Measurements from ENCODE around the gene ERGIC2. TPM values are rescaled to one million over a fixed set of nuclear protein-coding genes. Genes with fewer than 3 reads are reported as not detected.

The ERGIC2 gene
- total RNA-seq, 1 donor from 2014 or later, result 24.1 TPM

DNA sequence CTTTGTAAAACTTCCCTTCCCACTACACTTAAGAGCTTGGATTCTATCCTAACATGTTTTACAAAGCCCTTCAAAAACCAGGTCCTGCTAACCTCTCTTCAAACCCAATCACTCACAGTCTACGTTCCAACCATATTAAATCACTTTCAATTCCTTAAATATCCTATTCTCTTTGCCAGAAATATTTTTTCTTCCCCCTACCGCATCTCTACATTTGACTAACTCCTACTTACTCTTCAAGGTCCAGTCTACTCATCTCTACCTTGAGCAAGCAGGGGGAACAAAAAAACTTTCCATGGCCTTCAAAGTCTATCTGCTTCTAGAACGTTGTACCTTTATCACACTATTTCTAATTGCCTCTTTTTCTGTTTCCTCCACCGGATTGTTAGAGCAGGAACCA, 6.1 kb downstream of the ERGIC2 start:
- DNase-seq (ENCODE audit: low read depth in 2 of 2), result no peak

GRCh38 chr12:29374012-29374411, 7.0 kb downstream of the ERGIC2 start:
- DNase-seq (ENCODE audit: low read depth in 2 of 2), result no peak

- no peak for DNase-seq (ENCODE audit: low read depth in 2 of 2)
Observed at GRCh38 chr12:29365091-29365490, 15.9 kb downstream of the ERGIC2 start.

DNA sequence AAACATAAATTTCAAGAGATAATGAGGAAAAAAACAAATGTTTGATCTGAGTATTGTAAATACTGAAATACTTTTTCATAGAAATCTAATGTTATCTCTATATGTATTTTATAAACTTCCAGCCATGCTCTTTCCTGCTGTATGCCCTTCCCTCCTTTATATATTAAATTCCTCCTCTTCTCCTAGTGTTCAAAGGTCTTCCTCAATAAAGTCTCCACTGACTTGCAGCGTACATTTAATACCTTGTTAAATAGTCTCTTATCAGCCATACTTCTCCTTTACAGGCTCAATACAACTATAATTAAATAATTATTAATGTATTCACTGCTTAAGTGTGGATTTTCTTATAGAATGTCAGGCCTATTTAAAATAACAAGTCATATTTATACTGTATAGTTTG, 26.0 kb downstream of the ERGIC2 start:
- DNase-seq (ENCODE audit: low read depth in 2 of 2), result no peak

DNA sequence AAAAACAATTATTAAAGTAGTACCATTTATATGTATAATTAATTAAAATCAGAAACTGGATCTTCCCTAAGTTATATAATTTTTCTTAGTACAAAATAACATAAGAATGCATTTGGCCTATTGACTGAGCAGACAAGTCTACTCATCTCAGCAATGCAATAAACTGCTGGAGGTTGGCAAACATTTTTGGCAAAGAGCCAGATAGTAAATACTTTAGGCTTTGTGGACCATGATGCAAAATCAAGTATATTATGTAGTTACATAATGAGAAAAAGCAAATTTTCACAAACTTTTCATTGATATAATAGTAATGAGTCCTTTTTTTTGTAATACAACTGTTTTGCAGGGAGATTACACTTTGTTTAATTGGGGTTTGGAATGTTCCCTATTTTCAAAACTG, 30.9 kb downstream of the ERGIC2 start:
- peak; percentile 5 to 25 for DNase-seq (ENCODE audit: low read depth in 2 of 2)

- no peak for DNase-seq (ENCODE audit: low read depth in 2 of 2)
Observed at GRCh38 chr12:29346769-29347421, 34.1 kb downstream of the ERGIC2 start.

DNA sequence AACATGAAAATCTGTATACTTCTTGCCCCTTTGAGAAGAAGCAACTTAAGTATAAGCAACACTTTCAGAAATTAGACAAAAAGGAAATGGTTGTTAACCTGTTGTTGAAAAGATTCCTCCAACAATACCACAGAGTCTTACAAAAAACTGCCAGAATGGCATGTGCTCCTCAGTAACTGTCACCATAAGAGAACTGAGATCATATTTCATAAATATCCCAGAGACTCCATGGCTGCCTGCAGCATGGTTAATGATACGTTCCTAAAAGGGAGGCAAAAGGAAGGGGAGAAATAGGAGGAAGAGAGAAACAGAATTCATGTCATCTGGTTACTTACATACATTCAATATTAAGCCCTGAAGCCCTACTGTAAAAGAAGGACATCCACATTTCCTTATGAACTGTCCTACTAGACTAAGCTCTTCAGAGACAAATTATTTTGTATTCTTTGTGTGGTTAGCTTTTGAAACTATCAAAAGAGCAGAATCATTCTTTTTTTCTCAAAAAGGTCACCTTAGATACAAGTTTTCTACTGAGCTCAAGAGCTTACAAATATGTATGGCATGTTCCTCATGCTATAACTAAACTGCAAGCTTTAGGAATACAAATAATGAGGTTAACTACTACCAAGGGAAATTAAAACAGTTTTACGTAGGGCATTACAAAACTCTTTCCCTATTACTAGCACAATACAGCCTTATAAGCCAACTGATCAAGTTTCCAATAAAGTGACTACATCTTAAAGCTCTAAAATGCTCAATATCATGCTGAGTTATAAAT, 37.8 kb downstream of the ERGIC2 start:
- no peak for DNase-seq (ENCODE audit: low read depth in 2 of 2)

DNA sequence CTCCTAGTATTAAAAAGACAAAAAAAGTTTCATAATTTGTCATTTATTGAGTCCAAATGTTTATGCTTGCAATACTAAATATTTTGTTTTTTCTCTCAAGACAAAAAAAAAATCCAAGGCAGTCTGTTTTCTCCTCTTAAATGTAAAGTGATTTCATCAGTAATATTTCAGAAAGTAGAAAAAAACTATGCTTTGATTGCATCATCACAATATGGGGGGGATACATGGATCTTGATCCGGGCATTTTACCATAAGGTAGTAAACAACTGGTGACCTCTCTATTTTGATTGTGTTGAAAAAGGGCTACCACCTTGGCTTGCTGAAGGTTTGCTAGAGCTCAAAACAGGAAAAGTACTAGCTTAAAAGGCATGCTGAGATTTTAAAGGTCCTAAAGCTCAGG, 43.6 kb downstream of the ERGIC2 start:
- no peak for DNase-seq (ENCODE audit: low read depth in 2 of 2)

GRCh38 chr12:29334937-29335336, 46.0 kb downstream of the ERGIC2 start:
- DNase-seq (ENCODE audit: low read depth in 2 of 2), result no peak

DNA sequence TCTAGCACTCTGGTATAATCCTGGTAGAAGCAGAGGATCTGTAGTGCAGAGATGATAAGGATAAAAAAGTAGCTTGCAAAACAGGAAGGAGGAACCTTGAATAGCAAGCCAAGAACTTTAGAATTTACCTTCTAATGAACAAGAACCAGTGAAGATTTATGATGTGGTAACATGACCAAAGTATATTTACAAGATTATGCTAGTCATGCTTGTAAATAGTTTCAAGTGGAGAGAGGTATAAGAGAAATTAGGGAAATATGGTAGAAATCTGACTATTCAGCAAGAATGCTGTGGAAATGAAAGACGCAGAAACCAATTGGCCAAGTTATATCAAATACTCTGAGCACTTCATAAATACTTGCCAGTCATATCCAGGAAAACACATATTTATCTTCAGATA, 47.8 kb downstream of the ERGIC2 start:
- no peak for DNase-seq (ENCODE audit: low read depth in 2 of 2)

DNA sequence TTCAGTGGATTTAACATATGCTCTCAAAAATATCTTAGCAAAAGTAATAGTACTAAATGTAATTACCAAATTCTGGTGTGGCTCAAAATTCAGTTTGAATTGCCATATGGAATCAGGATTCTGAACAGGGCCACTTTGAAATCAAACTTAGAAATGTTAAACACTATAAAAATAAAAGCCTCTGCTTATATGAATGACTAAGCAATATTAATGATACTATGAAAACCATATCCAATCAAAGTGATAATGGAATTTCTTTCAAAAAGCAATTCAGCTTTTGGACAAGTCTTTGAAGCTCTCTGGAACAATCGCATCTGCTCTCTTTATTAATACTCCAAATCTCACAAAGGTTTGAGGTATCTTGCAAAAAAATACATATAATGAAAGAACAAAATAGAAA, 51.6 kb downstream of the ERGIC2 start:
- DNase-seq (ENCODE audit: low read depth in 2 of 2), result no peak

DNA sequence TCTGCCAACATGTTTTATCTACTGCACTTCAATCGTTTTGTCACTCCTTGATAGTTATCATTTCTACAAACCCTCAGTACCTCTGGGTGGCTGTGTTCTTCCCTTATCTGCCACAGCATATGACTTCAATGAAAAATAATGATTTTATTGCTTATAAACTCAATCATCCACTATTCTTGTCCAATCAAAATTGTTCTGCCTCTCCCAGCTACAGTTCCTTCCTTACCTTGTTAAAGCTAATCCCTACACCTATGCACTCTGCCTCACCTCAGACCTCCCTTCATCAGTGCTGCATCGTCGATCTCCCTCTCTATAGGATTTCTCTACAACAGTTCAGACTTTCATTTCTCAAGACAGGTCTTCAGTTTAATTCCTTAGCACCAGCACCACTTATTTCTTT, 58.8 kb downstream of the ERGIC2 start:
- no peak for DNase-seq (ENCODE audit: low read depth in 2 of 2)

DNA sequence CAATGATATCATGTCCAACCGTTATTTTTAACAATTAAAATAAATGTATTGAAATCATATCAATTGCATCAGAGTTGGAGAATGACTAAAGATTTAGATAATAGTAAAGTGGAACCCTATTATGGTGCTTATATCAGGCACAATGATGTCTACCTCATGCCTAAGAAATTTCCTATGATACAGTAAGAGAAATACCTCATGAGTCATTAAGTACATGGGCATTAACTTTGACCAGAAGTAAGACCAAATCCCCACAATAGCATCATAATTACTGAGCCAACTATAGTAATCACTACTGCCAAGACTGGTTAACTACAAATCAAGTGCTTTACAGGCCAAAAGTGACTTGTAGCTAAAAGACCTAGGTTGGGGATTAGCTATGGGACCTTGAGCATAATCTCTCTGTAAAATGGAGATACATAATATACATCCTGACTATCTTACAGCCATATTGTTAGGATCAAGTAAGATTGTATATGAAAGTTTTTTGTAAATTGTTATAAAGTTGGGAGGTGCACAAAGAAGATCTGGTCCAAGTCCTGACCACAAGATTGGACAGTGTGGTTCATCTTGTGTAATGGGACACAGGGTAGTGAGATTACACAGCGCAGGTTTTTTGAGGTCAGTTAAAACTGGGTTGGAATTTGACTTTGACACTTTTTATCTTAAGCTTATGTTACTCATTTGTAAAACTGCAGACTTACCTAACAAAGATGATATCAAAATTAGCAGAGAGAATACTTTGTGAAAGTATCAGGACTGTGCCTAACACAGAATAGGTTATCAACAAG, 60.5 kb downstream of the ERGIC2 start:
- peak in 1 of 2 donors; percentile 33 for DNase-seq (ENCODE audit: low read depth in 2 of 2)

DNA sequence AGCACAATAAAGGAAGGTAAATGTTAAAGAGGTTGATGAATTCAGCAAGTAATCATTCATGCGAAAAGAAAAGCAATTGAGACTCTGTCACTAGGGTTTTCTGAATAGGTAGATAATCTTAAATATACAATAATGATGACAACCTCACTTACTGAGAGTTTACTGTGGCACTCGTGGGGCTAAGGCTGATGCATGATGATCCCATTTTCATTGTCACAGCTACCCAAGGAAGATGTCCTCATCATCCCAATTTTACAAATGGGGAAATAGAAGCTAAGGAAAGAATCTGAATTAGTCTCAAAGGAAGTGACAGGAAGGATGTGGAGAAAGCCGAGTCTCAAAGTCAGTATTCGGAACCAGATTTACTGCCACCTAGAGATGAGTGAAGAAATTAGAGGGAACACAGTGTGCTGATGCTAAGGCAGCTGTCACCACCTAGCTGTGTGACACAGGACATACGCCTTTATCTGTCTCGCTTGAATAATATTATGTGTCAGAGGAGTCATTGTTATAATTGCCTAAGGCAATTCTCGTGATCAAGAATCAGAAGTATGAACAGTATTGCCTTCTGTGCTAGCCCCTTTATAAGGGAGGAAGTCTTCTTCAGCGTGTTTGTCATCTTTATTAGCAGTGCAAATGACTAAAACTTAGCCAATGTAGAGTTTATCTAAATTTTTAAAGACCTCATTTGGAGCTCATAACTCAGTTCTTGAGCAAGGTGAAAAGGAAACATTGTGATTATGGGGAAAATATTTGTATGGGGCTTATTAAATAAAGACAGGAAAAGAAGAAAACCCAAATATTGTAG, 63.2 kb downstream of the ERGIC2 start:
- peak; percentile 67 to 81 for DNase-seq (ENCODE audit: low read depth in 2 of 2)

DNA sequence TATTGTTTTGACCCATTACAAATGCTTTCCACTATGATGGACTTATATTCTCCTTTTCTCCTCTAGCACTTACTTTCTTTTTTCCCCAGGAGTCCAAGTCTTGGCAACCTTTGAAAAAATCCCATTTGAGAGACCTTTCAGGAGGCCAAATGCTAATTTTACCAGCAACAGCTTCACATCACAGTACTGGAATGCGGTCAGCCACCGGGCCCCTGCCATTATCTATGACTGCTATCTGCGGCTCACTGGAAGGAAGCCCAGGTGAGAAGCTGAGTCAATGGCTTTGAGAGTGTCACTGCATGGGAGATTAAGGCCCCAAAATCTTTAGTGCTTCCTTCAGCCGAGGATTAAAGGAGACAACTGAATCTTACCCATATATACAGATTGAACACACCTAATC, 64.2 kb downstream of the ERGIC2 start:
- peak in 1 of 2 donors; percentile 13 for DNase-seq (ENCODE audit: low read depth in 2 of 2)

GRCh38 chr12:29314416-29314815, 66.6 kb downstream of the ERGIC2 start:
- no peak for DNase-seq (ENCODE audit: low read depth in 2 of 2)

- DNase-seq (ENCODE audit: low read depth in 2 of 2), result no peak
Observed at GRCh38 chr12:29310899-29311298, 70.1 kb downstream of the ERGIC2 start.

DNA sequence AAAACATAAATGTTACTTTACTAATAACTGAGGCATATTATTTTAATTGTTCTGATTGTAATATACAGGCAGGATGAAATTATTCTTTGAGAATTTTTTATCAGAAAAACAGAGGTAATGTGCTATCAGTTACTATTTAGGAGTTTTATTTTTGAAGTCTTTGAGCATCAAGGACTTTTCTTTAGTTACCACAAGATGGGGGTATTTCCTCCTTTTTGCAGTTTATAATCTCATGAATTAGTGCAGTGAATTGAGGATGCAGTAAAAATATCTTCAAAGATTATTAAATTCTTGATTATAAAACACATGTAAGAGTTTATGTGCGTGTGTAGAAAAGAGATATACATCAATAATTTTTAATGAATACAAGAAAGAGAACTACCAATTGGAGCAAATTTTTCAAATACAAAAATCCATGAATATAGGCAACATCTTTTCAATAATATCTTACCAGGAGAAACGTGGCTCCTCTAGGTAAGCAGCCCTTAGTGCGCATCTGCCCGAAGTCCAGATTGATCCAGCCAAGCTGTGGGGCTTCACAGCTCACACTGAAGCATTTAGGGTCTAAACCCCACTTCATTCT, 71.6 kb downstream of the ERGIC2 start:
- peak in 1 of 2 donors; percentile 19 for DNase-seq (ENCODE audit: low read depth in 2 of 2)

DNA sequence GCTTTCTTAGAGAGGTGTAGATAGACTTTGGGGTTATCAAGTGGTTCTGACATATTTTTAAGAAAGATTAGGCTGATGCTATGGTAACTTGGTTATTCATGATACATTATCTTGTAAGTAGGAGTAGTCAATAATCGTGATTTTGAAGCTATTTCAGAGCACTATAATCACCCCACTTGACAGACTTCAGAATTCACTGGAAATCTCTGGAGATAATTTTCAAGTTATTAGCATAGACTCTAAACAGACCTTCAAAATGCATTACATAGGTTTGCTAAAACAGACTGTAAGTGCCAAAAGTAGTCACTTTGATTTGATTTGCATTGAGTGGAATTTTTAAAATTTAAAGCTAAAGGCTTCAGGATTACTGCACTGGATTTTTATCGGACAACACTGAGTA, 74.3 kb downstream of the ERGIC2 start:
- DNase-seq (ENCODE audit: low read depth in 2 of 2), result no peak

- DNase-seq (ENCODE audit: low read depth in 2 of 2), result no peak
Observed at GRCh38 chr12:29306266-29306665, 74.7 kb downstream of the ERGIC2 start.

GRCh38 chr12:29304388-29304787, 76.6 kb downstream of the ERGIC2 start:
- no peak for DNase-seq (ENCODE audit: low read depth in 2 of 2)

Measured in dermis microvascular lymphatic vessel endothelial cell (primary cell).